ENCODE measurements around the gene SETD5.

Gene SETD5

GRCh38 chr3:9406856-9407626, 9.6 kb downstream of the SETD5 start:
- Histone ChIP-seq H3K4me2 (ENCODE audit: insufficient read depth, low read length, poor library complexity, severe bottlenecking) (no peak overlapping the region), H3K4me1 (ENCODE audit: control insufficient read depth in 2 of 2, insufficient read depth in 1 of 2, low read depth in 1 of 2, low read length in 2 of 2) (peaks cover 5 to 25% of the 10 kb centered on the region in 2 donors), H3K23ac (ENCODE audit: low read depth, low read length, poor library complexity) (no peak overlapping the region), H3K27me3 (ENCODE audit: control insufficient read depth in 3 of 3, insufficient read depth in 3 of 3, low read depth in 1 of 3, low read length in 3 of 3) (no peaks in the 10 kb centered on the region), H2AK5ac (ENCODE audit: low read depth, low read length) (no peak overlapping the region), H2AFZ (ENCODE audit: low read length) (no peak overlapping the region), H3K9ac (ENCODE audit: low read depth, low read length, poor library complexity) (no peak overlapping the region), H3K27ac (replicated peaks; ENCODE audit: low read length) (no peak overlapping the region), H2BK5ac (ENCODE audit: low read length) (no peak overlapping the region), H3K4me3 (ENCODE audit: low read length in 2 of 2) (no peak overlapping the region), H2BK12ac (ENCODE audit: low read length) (no peak overlapping the region), H3K14ac (ENCODE audit: low read length) (no peak overlapping the region), H3K4ac (ENCODE audit: low read length) (no peak overlapping the region), H3K79me1 (ENCODE audit: low read depth, low read length) (no peaks in the 10 kb centered on the region), H4K91ac (ENCODE audit: low read depth, low read length, poor library complexity) (no peak overlapping the region), H3K9me3 (replicated peaks in 1 of 2; ENCODE audit: control insufficient read depth in 2 of 2, insufficient read depth in 1 of 2, low read depth in 1 of 2, low read length in 2 of 2) (peaks cover 1 to 26% of the 10 kb centered on the region in 2 donors), H3K36me3 (replicated peaks in 1 of 2; ENCODE audit: control insufficient read depth in 2 of 2, insufficient read depth in 2 of 2, low read length in 2 of 2) (peaks cover 0 to 27% of the 10 kb centered on the region in 2 donors), H3K18ac (ENCODE audit: low read length) (no peak overlapping the region), H2BK120ac (ENCODE audit: low read depth, low read length) (no peak overlapping the region), H4K8ac (ENCODE audit: low read depth, low read length) (no peak overlapping the region), H2BK15ac (ENCODE audit: low read length) (no peak overlapping the region)
- DNase-seq (ENCODE audit: low spot score) = no peak
- no CpG with 5 or more reads among the region's 7 CpGs for WGBS, 2 donors (ENCODE audit: extremely low coverage in 2 of 2, insufficient read length in 2 of 2, insufficient replicate concordance in 1 of 2)

- H2BK15ac ChIP-seq (ENCODE audit: low read length) = no peak overlapping the region
- no peak overlapping the region for H3K4ac ChIP-seq (ENCODE audit: low read length)
- H3K4me2 ChIP-seq (ENCODE audit: insufficient read depth, low read length, poor library complexity, severe bottlenecking) = no peak overlapping the region
- H2AK5ac ChIP-seq (ENCODE audit: low read depth, low read length) = no peak overlapping the region
- no peak overlapping the region for H2AFZ ChIP-seq (ENCODE audit: low read length)
- H3K14ac ChIP-seq (ENCODE audit: low read length) = no peak overlapping the region
- H2BK5ac ChIP-seq (ENCODE audit: low read length) = no peak overlapping the region
- no peak overlapping the region for H2BK120ac ChIP-seq (ENCODE audit: low read depth, low read length)
- H3K27ac ChIP-seq (replicated peaks; ENCODE audit: low read length) = no peak overlapping the region
- no peaks in the 10 kb centered on the region for H3K79me1 ChIP-seq (ENCODE audit: low read depth, low read length)
- H3K27me3 ChIP-seq (ENCODE audit: control insufficient read depth in 3 of 3, insufficient read depth in 3 of 3, low read depth in 1 of 3, low read length in 3 of 3) = no peaks in the 10 kb centered on the region
- no peak overlapping the region for H2BK12ac ChIP-seq (ENCODE audit: low read length)
- H3K18ac ChIP-seq (ENCODE audit: low read length) = no peak overlapping the region
- no peak overlapping the region for H3K4me3 ChIP-seq (ENCODE audit: low read length in 2 of 2)
- DNase-seq (ENCODE audit: low spot score) = no peak
- H3K9me3 ChIP-seq (replicated peaks in 1 of 2; ENCODE audit: control insufficient read depth in 2 of 2, insufficient read depth in 1 of 2, low read depth in 1 of 2, low read length in 2 of 2) = peaks cover 1 to 28% of the 10 kb centered on the region in 2 donors
- peaks cover 5 to 17% of the 10 kb centered on the region in 2 donors for H3K4me1 ChIP-seq (ENCODE audit: control insufficient read depth in 2 of 2, insufficient read depth in 1 of 2, low read depth in 1 of 2, low read length in 2 of 2)
- H4K91ac ChIP-seq (ENCODE audit: low read depth, low read length, poor library complexity) = no peak overlapping the region
- no CpG with 5 or more reads among the region's 6 CpGs for WGBS, 2 donors (ENCODE audit: extremely low coverage in 2 of 2, insufficient read length in 2 of 2, insufficient replicate concordance in 1 of 2)
- peaks cover 2 to 34% of the 10 kb centered on the region in 2 donors for H3K36me3 ChIP-seq (replicated peaks in 1 of 2; ENCODE audit: control insufficient read depth in 2 of 2, insufficient read depth in 2 of 2, low read length in 2 of 2)
- no peak overlapping the region for H3K23ac ChIP-seq (ENCODE audit: low read depth, low read length, poor library complexity)
- H3K9ac ChIP-seq (ENCODE audit: low read depth, low read length, poor library complexity) = no peak overlapping the region
- no peak overlapping the region for H4K8ac ChIP-seq (ENCODE audit: low read depth, low read length)
Measured at GRCh38 chr3:9408061-9408460, 10.6 kb downstream of the SETD5 start.

DNA sequence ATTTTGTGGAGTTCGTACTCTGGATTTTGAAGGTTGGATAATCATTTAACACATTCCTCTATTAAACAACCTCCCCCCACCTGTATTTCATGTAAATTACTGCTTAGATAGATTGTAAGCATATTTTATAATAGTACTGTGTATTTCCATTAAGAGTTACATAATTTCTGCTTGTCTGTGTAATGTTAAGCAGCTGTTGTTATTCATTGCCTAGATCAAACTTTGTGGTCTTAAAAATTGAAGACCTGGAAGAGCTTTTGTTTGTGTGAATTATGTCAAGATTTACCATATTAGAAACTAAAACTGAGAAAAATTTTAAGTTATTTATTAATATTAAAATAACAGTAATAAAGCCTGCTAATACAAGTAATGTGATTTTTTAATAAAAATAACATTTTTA, 11.1 kb downstream of the SETD5 start:
- Histone ChIP-seq H3K18ac (ENCODE audit: low read length) (no peak overlapping the region), H3K9ac (ENCODE audit: low read depth, low read length, poor library complexity) (no peak overlapping the region), H3K4me1 (ENCODE audit: control insufficient read depth in 2 of 2, insufficient read depth in 1 of 2, low read depth in 1 of 2, low read length in 2 of 2) (peaks cover 5 to 13% of the 10 kb centered on the region in 2 donors), H3K23ac (ENCODE audit: low read depth, low read length, poor library complexity) (no peak overlapping the region), H2AK5ac (ENCODE audit: low read depth, low read length) (no peak overlapping the region), H2BK5ac (ENCODE audit: low read length) (no peak overlapping the region), H2BK15ac (ENCODE audit: low read length) (no peak overlapping the region), H4K8ac (ENCODE audit: low read depth, low read length) (no peak overlapping the region), H3K4me3 (ENCODE audit: low read length in 2 of 2) (no peak overlapping the region), H3K36me3 (replicated peaks in 1 of 2; ENCODE audit: control insufficient read depth in 2 of 2, insufficient read depth in 2 of 2, low read length in 2 of 2) (peaks cover 2 to 36% of the 10 kb centered on the region in 2 donors), H3K9me3 (replicated peaks in 1 of 2; ENCODE audit: control insufficient read depth in 2 of 2, insufficient read depth in 1 of 2, low read depth in 1 of 2, low read length in 2 of 2) (peaks cover 1 to 30% of the 10 kb centered on the region in 2 donors), H2AFZ (ENCODE audit: low read length) (no peak overlapping the region), H3K4ac (ENCODE audit: low read length) (no peak overlapping the region), H2BK120ac (ENCODE audit: low read depth, low read length) (no peak overlapping the region), H3K14ac (ENCODE audit: low read length) (no peak overlapping the region), H4K91ac (ENCODE audit: low read depth, low read length, poor library complexity) (no peak overlapping the region), H3K27me3 (ENCODE audit: control insufficient read depth in 3 of 3, insufficient read depth in 3 of 3, low read depth in 1 of 3, low read length in 3 of 3) (no peaks in the 10 kb centered on the region), H3K27ac (replicated peaks; ENCODE audit: low read length) (no peak overlapping the region), H3K4me2 (ENCODE audit: insufficient read depth, low read length, poor library complexity, severe bottlenecking) (no peak overlapping the region), H3K79me1 (ENCODE audit: low read depth, low read length) (no peaks in the 10 kb centered on the region), H2BK12ac (ENCODE audit: low read length) (no peak overlapping the region)
- no peak for DNase-seq (ENCODE audit: low spot score)
- WGBS, 2 donors (ENCODE audit: extremely low coverage in 2 of 2, insufficient read length in 2 of 2, insufficient replicate concordance in 1 of 2) = no CpG with 5 or more reads among the region's 1 CpG

- no peak overlapping the region for H3K9ac ChIP-seq (ENCODE audit: low read depth, low read length, poor library complexity)
- DNase-seq (ENCODE audit: low spot score) = no peak
- no peak overlapping the region for H2BK120ac ChIP-seq (ENCODE audit: low read depth, low read length)
- H4K8ac ChIP-seq (ENCODE audit: low read depth, low read length) = no peak overlapping the region
- H3K79me1 ChIP-seq (ENCODE audit: low read depth, low read length) = no peaks in the 10 kb centered on the region
- no peaks in the 10 kb centered on the region for H3K4me1 ChIP-seq (ENCODE audit: control insufficient read depth in 2 of 2, insufficient read depth in 1 of 2, low read depth in 1 of 2, low read length in 2 of 2)
- H2AK5ac ChIP-seq (ENCODE audit: low read depth, low read length) = no peak overlapping the region
- H3K27me3 ChIP-seq (ENCODE audit: control insufficient read depth in 3 of 3, insufficient read depth in 3 of 3, low read depth in 1 of 3, low read length in 3 of 3) = no peaks in the 10 kb centered on the region
- H3K23ac ChIP-seq (ENCODE audit: low read depth, low read length, poor library complexity) = no peak overlapping the region
- H3K4me3 ChIP-seq (ENCODE audit: low read length in 2 of 2) = no peak overlapping the region
- no peak overlapping the region for H3K27ac ChIP-seq (replicated peaks; ENCODE audit: low read length)
- no peak overlapping the region for H3K18ac ChIP-seq (ENCODE audit: low read length)
- no peak overlapping the region for H2BK15ac ChIP-seq (ENCODE audit: low read length)
- H2AFZ ChIP-seq (ENCODE audit: low read length) = no peak overlapping the region
- H3K4me2 ChIP-seq (ENCODE audit: insufficient read depth, low read length, poor library complexity, severe bottlenecking) = no peak overlapping the region
- H3K36me3 ChIP-seq (replicated peaks in 1 of 2; ENCODE audit: control insufficient read depth in 2 of 2, insufficient read depth in 2 of 2, low read length in 2 of 2) = peaks cover 2 to 49% of the 10 kb centered on the region in 2 donors
- H2BK5ac ChIP-seq (ENCODE audit: low read length) = no peak overlapping the region
- H3K14ac ChIP-seq (ENCODE audit: low read length) = no peak overlapping the region
- peaks cover 1 to 35% of the 10 kb centered on the region in 2 donors for H3K9me3 ChIP-seq (replicated peaks in 1 of 2; ENCODE audit: control insufficient read depth in 2 of 2, insufficient read depth in 1 of 2, low read depth in 1 of 2, low read length in 2 of 2)
- no peak overlapping the region for H3K4ac ChIP-seq (ENCODE audit: low read length)
- WGBS, 2 donors (ENCODE audit: extremely low coverage in 2 of 2, insufficient read length in 2 of 2, insufficient replicate concordance in 1 of 2) = no CpG with 5 or more reads among the region's 6 CpGs
- H2BK12ac ChIP-seq (ENCODE audit: low read length) = no peak overlapping the region
- H4K91ac ChIP-seq (ENCODE audit: low read depth, low read length, poor library complexity) = no peak overlapping the region
Measured at GRCh38 chr3:9409981-9410854, 12.8 kb downstream of the SETD5 start.

All from neuronal stem cell (in vitro differentiated cells).